ENCODE data around the gene RFX4. TPM values are rescaled to one million over a fixed set of nuclear protein-coding genes. Genes with fewer than 3 reads are reported as not detected.
"Not testable (repeated sequence)": the region's sequence is repeated elsewhere in the genome, so short reads cannot be mapped to it uniquely, and the experiment has no call there.

RFX4 gene
- total RNA-seq, 4 donors from 2014 or later: not detected

DNA sequence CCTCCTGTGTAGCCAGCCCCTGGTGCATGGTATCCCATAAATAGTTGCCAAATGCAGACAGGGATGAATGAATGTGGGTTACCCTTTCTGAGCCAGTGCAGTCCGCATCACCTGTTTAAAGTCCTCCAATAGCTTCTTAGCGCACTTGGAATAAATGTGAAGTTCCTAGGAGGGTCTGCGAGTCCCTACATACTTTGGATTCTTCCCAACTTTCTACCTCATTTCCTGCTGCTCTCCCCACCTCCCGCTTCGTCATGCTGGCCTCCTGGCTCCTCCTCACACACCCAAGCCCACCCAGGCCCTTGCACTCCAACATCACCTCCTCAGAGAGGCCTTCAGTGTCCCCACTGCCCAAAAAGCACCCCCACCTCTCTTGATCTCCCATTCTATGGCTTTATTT, 17.7 kb downstream of the RFX4 start:
- WGBS, 2 donors: 68% methylated on average over 5 of the region's 5 CpGs
- H3K9me3 ChIP-seq: no peaks in the 10 kb centered on the region
- TF ChIP-seq, protein P1, sequence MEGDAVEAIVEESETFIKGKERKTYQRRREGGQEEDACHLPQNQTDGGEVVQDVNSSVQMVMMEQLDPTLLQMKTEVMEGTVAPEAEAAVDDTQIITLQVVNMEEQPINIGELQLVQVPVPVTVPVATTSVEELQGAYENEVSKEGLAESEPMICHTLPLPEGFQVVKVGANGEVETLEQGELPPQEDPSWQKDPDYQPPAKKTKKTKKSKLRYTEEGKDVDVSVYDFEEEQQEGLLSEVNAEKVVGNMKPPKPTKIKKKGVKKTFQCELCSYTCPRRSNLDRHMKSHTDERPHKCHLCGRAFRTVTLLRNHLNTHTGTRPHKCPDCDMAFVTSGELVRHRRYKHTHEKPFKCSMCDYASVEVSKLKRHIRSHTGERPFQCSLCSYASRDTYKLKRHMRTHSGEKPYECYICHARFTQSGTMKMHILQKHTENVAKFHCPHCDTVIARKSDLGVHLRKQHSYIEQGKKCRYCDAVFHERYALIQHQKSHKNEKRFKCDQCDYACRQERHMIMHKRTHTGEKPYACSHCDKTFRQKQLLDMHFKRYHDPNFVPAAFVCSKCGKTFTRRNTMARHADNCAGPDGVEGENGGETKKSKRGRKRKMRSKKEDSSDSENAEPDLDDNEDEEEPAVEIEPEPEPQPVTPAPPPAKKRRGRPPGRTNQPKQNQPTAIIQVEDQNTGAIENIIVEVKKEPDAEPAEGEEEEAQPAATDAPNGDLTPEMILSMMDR (IDR thresholded peaks at IDR 0.05): no peak
- no peak for TF ChIP-seq POLR2A (IDR thresholded peaks at IDR 0.05)
- H3K4me1 ChIP-seq: no peaks in the 10 kb centered on the region
- H3K36me3 ChIP-seq: no peaks in the 10 kb centered on the region
- intact Hi-C loops (cut with DNase I): no loop called here
- no peak overlapping the region for H3K4me3 ChIP-seq
- H3K27ac ChIP-seq: no peak overlapping the region
- H3K27me3 ChIP-seq: peaks cover 0 to 64% (median 0%) of the 10 kb centered on the region in 4 donors
- DNase-seq: no peak

DNA sequence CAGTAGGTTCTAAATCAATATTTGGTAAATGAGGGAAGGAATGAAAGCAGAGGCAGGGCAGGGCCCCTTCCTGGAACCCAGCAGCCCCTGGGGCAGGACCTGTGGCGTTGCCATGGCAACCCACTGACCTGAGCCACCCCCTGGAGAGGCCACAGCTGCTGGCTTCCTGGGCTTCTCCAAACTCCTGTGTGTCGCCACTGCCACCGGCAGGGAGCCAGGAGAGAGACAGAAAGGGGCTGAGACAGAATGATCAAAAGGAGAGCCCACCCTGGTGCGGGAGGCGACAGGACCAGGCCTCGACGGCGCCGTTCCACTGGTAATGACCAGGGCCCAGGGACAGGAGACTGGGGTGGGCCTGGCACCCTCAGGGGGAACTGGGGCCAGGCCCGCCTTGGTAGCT, 18.2 kb downstream of the RFX4 start:
- TF ChIP-seq, protein P1 (IDR thresholded peaks at IDR 0.05): no peak
- no peak for TF ChIP-seq POLR2A (IDR thresholded peaks at IDR 0.05)
- Histone ChIP-seq H3K4me3 (no peak overlapping the region), H3K36me3 (no peaks in the 10 kb centered on the region), H3K4me1 (no peaks in the 10 kb centered on the region), H3K27ac (no peak overlapping the region), H3K27me3 (peaks cover 0 to 64% (median 0%) of the 10 kb centered on the region in 4 donors), H3K9me3 (no peaks in the 10 kb centered on the region)
- WGBS, 2 donors: 81 to 90% methylated on average over 2 to 3 of the region's 10 CpGs
- no peak for DNase-seq
- intact Hi-C loops (cut with DNase I): no loop called here

DNA sequence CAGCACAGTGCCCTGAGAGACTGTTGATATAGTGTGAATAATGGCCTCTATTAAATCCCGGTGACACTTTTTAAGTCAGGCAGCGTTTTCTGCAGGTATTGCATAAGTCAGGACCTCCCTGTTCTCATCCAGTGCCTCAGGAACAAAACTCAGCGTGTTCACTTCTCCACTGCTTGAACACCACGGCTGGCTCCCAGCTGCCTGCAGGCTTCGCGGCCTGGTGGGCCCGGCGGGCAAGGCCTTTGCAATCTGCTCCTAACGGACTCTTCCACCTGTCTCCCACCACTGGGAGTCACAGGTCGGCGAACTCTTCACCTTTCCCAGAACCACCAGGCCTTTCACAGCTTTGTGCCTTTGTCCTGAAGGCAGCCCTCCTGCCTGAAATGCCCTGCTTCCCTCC, 18.7 kb downstream of the RFX4 start:
- Histone ChIP-seq H3K9me3 (no peaks in the 10 kb centered on the region), H3K27me3 (peaks cover 0 to 69% (median 0%) of the 10 kb centered on the region in 4 donors), H3K4me1 (no peaks in the 10 kb centered on the region), H3K4me3 (no peak overlapping the region), H3K27ac (no peak overlapping the region), H3K36me3 (no peaks in the 10 kb centered on the region)
- intact Hi-C loops (cut with DNase I): no loop called here
- 74 to 76% methylated on average over 10 to 11 of the region's 11 CpGs for WGBS, 2 donors
- DNase-seq: no peak
- TF ChIP-seq POLR2A (IDR thresholded peaks at IDR 0.05): no peak
- TF ChIP-seq, protein P1 (IDR thresholded peaks at IDR 0.05): no peak

DNA sequence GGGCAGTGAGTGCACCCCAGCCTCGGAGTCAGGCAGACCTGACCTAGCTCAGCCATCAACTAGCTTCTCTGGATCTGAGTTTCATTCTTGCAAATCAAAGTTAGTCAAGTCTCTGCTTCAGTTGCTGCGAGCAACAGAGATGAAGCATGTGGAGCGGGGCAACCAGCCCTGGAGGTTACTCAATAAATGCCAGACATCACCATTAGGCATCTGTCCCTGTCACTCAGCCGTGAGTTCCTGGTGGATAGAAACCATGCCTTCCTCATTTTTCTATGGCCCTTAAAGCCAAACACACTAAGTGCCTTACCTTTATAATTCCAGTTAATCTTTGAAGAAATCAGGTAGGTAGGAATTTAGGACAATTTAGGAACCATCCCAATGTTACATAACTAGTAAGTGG, 19.3 kb downstream of the RFX4 start:
- Histone ChIP-seq H3K27ac (no peak overlapping the region), H3K9me3 (no peaks in the 10 kb centered on the region), H3K4me3 (no peak overlapping the region), H3K36me3 (no peaks in the 10 kb centered on the region), H3K27me3 (peaks cover 0 to 69% (median 0%) of the 10 kb centered on the region in 4 donors), H3K4me1 (no peaks in the 10 kb centered on the region)
- no peak for DNase-seq
- intact Hi-C loops (cut with DNase I): no loop called here
- 60 to 89% methylated on average over 1 to 3 of the region's 4 CpGs for WGBS, 2 donors
- TF ChIP-seq, protein P1 (IDR thresholded peaks at IDR 0.05): no peak
- TF ChIP-seq POLR2A (IDR thresholded peaks at IDR 0.05): no peak

DNA sequence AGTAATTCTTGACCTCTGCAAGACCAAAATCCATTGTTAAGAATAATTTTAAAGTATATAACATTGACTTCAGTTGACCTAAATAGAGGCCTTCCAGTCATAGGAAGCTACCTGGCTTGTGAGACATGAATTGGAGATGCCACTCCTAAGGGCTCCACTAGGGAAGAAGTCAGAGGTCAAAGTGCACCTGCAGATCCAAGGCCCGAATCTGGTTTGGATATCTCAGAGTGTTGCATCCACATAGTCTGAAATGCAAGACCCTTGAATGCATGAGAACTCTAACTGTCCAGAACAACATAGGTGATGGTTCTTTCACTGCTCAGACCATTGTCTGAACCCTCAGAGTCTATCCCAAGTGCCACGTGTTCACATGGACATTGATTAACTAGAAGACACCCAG, 22.4 kb downstream of the RFX4 start:
- 37 to 72% methylated on average over 2 of the region's 2 CpGs for WGBS, 2 donors
- no peak overlapping the region for H3K4me3 ChIP-seq

DNA sequence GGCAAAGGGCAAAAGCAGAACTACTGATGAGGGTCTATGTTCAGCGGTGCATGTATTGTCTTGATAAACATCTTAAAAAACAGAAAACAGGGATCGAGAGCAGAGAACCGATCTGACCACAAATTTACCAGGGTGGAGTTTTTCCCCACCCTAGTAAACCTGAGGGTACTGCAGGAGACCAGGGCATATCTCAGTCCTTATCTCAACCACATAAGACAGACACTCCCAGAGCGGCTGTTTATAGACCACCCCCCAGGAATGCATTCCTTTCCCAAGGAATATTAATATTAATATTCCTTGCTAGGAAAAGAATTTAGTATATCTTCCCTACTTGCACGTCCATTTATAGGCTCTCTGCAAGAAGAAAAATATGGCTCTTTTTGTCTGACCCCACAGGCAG, 37.8 kb downstream of the RFX4 start:
- H3K4me1 ChIP-seq; H3K4me3 ChIP-seq; DNase-seq; H3K36me3 ChIP-seq; intact Hi-C loops (cut with DNase I); H3K27ac ChIP-seq: not testable (repeated sequence)
- Histone ChIP-seq H3K27me3 (peaks cover 0 to 16% (median 0%) of the 10 kb centered on the region in 4 donors), H3K9me3 (peaks cover 0 to 20% (median 17%) of the 10 kb centered on the region in 3 donors)
- 89 to 95% methylated on average over 5 of the region's 5 CpGs for WGBS, 2 donors

More for the DNA sequence above, 22.4 kb downstream of the RFX4 start:
- no peaks in the 10 kb centered on the region for H3K4me1 ChIP-seq
- intact Hi-C loops (cut with DNase I): no loop called here
- peaks cover 0 to 71% (median 0%) of the 10 kb centered on the region in 4 donors for H3K27me3 ChIP-seq
- H3K36me3 ChIP-seq: no peaks in the 10 kb centered on the region
- no peaks in the 10 kb centered on the region for H3K9me3 ChIP-seq
- TF ChIP-seq, protein P1 (IDR thresholded peaks at IDR 0.05): no peak
- no peak for TF ChIP-seq POLR2A (IDR thresholded peaks at IDR 0.05)
- H3K27ac ChIP-seq: no peak overlapping the region
- DNase-seq: no peak

All from esophagus squamous epithelium (tissue), 5 donors.